OCI-LY1 (cell line): ENCODE measurements around the gene GPBAR1.
"Not testable (repeated sequence)": the region's sequence is repeated elsewhere in the genome, so short reads cannot be mapped to it uniquely, and the experiment has no call there.

Experiments
- H2AFZ ChIP-seq: fragments of 200-600 bp; sonication (generic), shearing (Covaris generic); 2 replicates; pipeline ENCODE4 v1.6.0; 2014; ENCODE audit warnings: antibody characterized with exemption, mild to moderate bottlenecking, low read length
- H3F3A ChIP-seq: fragments of 200-600 bp; sonication (generic), shearing (Covaris generic); 2 replicates; pipeline ENCODE4 v1.6.0; 2014; ENCODE audit warnings: mild to moderate bottlenecking, antibody characterized with exemption, low read length, moderate library complexity; ENCODE audit not compliant: insufficient read depth
- H3K27ac ChIP-seq: fragments of 200-600 bp; sonication (generic); 2 replicates; pipeline ENCODE4 v1.5.1; 2014; ENCODE audit warnings: low read length, mixed run types, mild to moderate bottlenecking, low read depth; ENCODE audit not compliant: poor library complexity, severe bottlenecking
- H3K27me3 ChIP-seq: fragments of 200-600 bp; sonication (generic); 2 replicates; pipeline ENCODE4 v1.6.0; 2014; ENCODE audit warnings: antibody characterized with exemption, mild to moderate bottlenecking, low read length, moderate library complexity; ENCODE audit not compliant: insufficient read depth
- H3K36me3 ChIP-seq: fragments of 200-600 bp; sonication (generic); 2 replicates; pipeline ENCODE4 v1.6.1; 2014; ENCODE audit warnings: mild to moderate bottlenecking, antibody characterized with exemption, low read length, moderate library complexity, mixed read lengths; ENCODE audit not compliant: insufficient read depth
- H3K4me1 ChIP-seq: fragments of 200-600 bp; sonication (generic); 2 replicates; pipeline ENCODE4 v1.5.1; 2014; ENCODE audit warnings: mild to moderate bottlenecking, low read length, moderate library complexity; ENCODE audit not compliant: insufficient read depth, severe bottlenecking
- H3K4me2 ChIP-seq: fragments of 200-600 bp; sonication (generic), shearing (Covaris generic); 2 replicates; pipeline ENCODE4 v1.6.1; 2014; ENCODE audit warnings: low read length
- H3K4me3 ChIP-seq: fragments of 200-600 bp; sonication (generic); 2 replicates; pipeline ENCODE4 v1.5.1; 2014; ENCODE audit warnings: low read length, low read depth, mild to moderate bottlenecking, mixed read lengths; ENCODE audit not compliant: poor library complexity, severe bottlenecking
- H3K79me2 ChIP-seq: fragments of 200-600 bp; shearing (Covaris generic); 2 replicates; pipeline ENCODE4 v1.6.1; 2016; ENCODE audit warnings: mixed run types, low read length, mixed read lengths; ENCODE audit not compliant: insufficient read depth
- H3K9ac ChIP-seq: fragments of 200-600 bp; sonication (generic), shearing (Covaris generic); 2 replicates; pipeline ENCODE4 v1.6.1; 2014; ENCODE audit warnings: mild to moderate bottlenecking, low read length, mixed read lengths
- H3K9me2 ChIP-seq: fragments of 200-600 bp; sonication (generic), shearing (Covaris generic); 2 replicates; pipeline ENCODE4 v1.6.1; 2014; ENCODE audit warnings: low read depth, mild to moderate bottlenecking, low read length, mixed read lengths
- H3K9me3 ChIP-seq: fragments of 200-600 bp; shearing (Covaris generic); 2 replicates; pipeline ENCODE4 v1.6.1; 2014; ENCODE audit warnings: low read length, mixed read lengths
- H4K20me1 ChIP-seq: fragments of 200-600 bp; sonication (generic), shearing (Covaris generic); 2 replicates; pipeline ENCODE4 v1.6.0; 2016; ENCODE audit warnings: mild to moderate bottlenecking, low read length; ENCODE audit not compliant: insufficient read depth
- CTCF ChIP-seq: fragments of 200-600 bp; sonication (generic), shearing (Covaris generic); IDR thresholded peaks from 2 replicates; pipeline ENCODE4 v1.5.1; 2017; ENCODE audit warnings: mild to moderate bottlenecking, antibody characterized with exemption, low read length, moderate library complexity, mixed read lengths
- EZH2 ChIP-seq: fragments of 200-600 bp; sonication (generic), shearing (Covaris generic); IDR thresholded peaks from 2 replicates; pipeline ENCODE4 v1.8.0; 2017; ENCODE audit warnings: borderline replicate concordance, mixed run types, mild to moderate bottlenecking, antibody characterized with exemption, low read length, moderate library complexity, mixed read lengths

The GPBAR1 gene

GRCh38 chr2:218306184-218306920 is 45.5 kb downstream of the GPBAR1 start:
- TF ChIP-seq CTCF (no peak), EZH2 (no peak)
- no peak overlapping the region for H3K27ac ChIP-seq
- peaks cover 5% of the 10 kb centered on the region for H3K4me1 ChIP-seq

GRCh38 chr2:218307415-218308090 is 46.7 kb downstream of the GPBAR1 start:
- no peak for TF ChIP-seq EZH2
- TF ChIP-seq CTCF = no peak
- Histone ChIP-seq H3K9ac (no peak overlapping the region), H3K9me3 (no peaks in the 10 kb centered on the region), H3K27ac (no peak overlapping the region), H4K20me1 (no peaks in the 10 kb centered on the region), H3F3A (no peaks in the 10 kb centered on the region), H3K9me2 (no peaks in the 10 kb centered on the region), H3K36me3 (no peaks in the 10 kb centered on the region), H3K4me2 (no peak overlapping the region), H3K4me3 (no peak overlapping the region), H3K4me1 (peaks cover 5% of the 10 kb centered on the region), H2AFZ (no peak overlapping the region), H3K79me2 (no peaks in the 10 kb centered on the region), H3K27me3 (no peaks in the 10 kb centered on the region)

More at GRCh38 chr2:218306184-218306920, 45.5 kb downstream of the GPBAR1 start:
- H3K4me2 ChIP-seq = no peak overlapping the region
- no peaks in the 10 kb centered on the region for H3K27me3 ChIP-seq
- H4K20me1 ChIP-seq = no peaks in the 10 kb centered on the region
- no peak overlapping the region for H2AFZ ChIP-seq
- no peaks in the 10 kb centered on the region for H3K9me2 ChIP-seq
- H3K9ac ChIP-seq = no peak overlapping the region
- no peaks in the 10 kb centered on the region for H3K9me3 ChIP-seq
- no peaks in the 10 kb centered on the region for H3F3A ChIP-seq
- no peaks in the 10 kb centered on the region for H3K79me2 ChIP-seq
- H3K4me3 ChIP-seq = no peak overlapping the region
- no peaks in the 10 kb centered on the region for H3K36me3 ChIP-seq

- H3K9me3 ChIP-seq = no peaks in the 10 kb centered on the region
- peaks cover 4% of the 10 kb centered on the region for H3K4me1 ChIP-seq
- no peak for TF ChIP-seq CTCF
- TF ChIP-seq EZH2 = no peak
- no peak overlapping the region for H3K27ac ChIP-seq
- H3K79me2 ChIP-seq = no peaks in the 10 kb centered on the region
- no peaks in the 10 kb centered on the region for H3K36me3 ChIP-seq
- no peak overlapping the region for H3K9ac ChIP-seq
- H4K20me1 ChIP-seq = no peaks in the 10 kb centered on the region
- no peak overlapping the region for H3K4me2 ChIP-seq
- H3K9me2 ChIP-seq = no peaks in the 10 kb centered on the region
- no peaks in the 10 kb centered on the region for H3F3A ChIP-seq
- no peaks in the 10 kb centered on the region for H3K27me3 ChIP-seq
- H2AFZ ChIP-seq = no peak overlapping the region
- H3K4me3 ChIP-seq = no peak overlapping the region
These were observed 50.2 kb downstream of the GPBAR1 start for GRCh38 chr2:218310853-218311540.

DNA sequence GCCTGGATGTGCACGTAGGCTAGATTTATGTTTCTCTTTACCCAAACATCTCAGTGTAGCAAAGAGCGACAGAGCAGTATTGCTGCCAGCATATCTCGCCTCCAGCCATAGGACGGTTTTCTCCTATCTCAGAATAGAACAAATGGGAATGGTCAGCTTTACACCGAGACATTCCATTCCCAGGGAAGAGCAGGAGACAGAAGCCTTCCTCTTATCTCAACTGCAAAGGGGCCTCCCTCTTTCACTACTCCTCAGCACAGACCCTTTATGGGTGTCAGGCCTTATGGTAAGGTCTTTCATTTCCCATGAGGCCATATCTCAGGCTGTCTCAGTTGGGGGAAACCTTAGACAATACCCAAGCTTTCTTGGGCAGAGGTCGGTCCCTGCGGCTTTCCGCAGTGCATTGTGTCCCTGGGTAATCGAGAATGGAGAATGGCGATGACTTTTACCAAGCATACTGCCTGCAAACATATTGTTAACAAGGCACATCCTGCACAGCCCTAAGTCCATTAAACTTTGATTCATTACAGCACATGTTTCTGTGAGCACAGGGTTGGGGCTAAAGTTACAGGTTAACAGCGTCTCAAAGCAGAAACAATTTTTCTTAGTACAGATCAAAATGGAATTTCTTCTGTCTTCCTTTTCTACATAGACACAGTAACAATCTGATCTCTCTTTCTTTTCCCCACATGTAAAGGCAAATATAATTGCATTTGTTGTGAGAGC is 50.9 kb downstream of the GPBAR1 start:
- not testable (repeated sequence) for H3K9me2 ChIP-seq, H3K36me3 ChIP-seq, H4K20me1 ChIP-seq, H3K4me1 ChIP-seq, H3F3A ChIP-seq, H2AFZ ChIP-seq, H3K9ac ChIP-seq, H3K27me3 ChIP-seq, H3K9me3 ChIP-seq, H3K4me3 ChIP-seq, H3K4me2 ChIP-seq, H3K79me2 ChIP-seq, H3K27ac ChIP-seq
